Keratinocyte (primary cell): Measurements from ENCODE around the gene TEKTIP1. TPM values are rescaled to one million over a fixed set of nuclear protein-coding genes. Genes with fewer than 3 reads are reported as not detected.

ENCODE experiments used
- DNase-seq: peaks from one replicate; pipeline ENCODE4 v3.0.0-alpha.2; 2011; ENCODE audit warnings: low read depth, missing footprints, low spot score
- FAIRE-seq: peaks from 2 replicates; lab custom pipeline; 2011; peaks lifted over from hg19 to GRCh38; lab: Jason Lieb, UNC
- H2AFZ ChIP-seq: 2 replicates; pipeline ENCODE4 v1.6.0; 2012; ENCODE audit warnings: low read length, control low read depth, inconsistent platforms; ENCODE audit not compliant: control insufficient read depth
- H3K27ac ChIP-seq: 2 replicates; pipeline ENCODE4 v1.5.1; 2011; ENCODE audit warnings: low read length; ENCODE audit not compliant: control insufficient read depth, insufficient read depth
- H3K27me3 ChIP-seq: 3 replicates; pipeline ENCODE4 v1.6.0; 2011; ENCODE audit warnings: low read length; ENCODE audit not compliant: control insufficient read depth, insufficient read depth; ENCODE audit errors: extremely low read depth
- H3K36me3 ChIP-seq, 2 experiments: 2 replicates in 1 of 2; 3 replicates in 1 of 2; pipeline ENCODE4 v1.5.1; 2011; ENCODE audit warnings: low read length in 2 of 2, mild to moderate bottlenecking in 1 of 2; ENCODE audit not compliant: control insufficient read depth in 2 of 2, insufficient read depth in 2 of 2; ENCODE audit errors: extremely low read depth in 1 of 2
- H3K4me1 ChIP-seq: 3 replicates; pipeline ENCODE4 v1.5.1; 2011; ENCODE audit warnings: low read length; ENCODE audit not compliant: control insufficient read depth, insufficient read depth; ENCODE audit errors: extremely low read depth
- H3K4me2 ChIP-seq: 3 replicates; pipeline ENCODE4 v1.6.0; 2011; ENCODE audit warnings: low read depth, low read length; ENCODE audit not compliant: control insufficient read depth, insufficient read depth; ENCODE audit errors: extremely low read depth
- H3K4me3 ChIP-seq, 3 experiments: fragments of 200-600 bp in 1 of 3; sonication (generic) in 1 of 3; 2 replicates in 2 of 3; 3 replicates in 1 of 3; pipeline ENCODE4 v1.5.1; 2011 to 2016; ENCODE audit warnings: low read length in 3 of 3, mild to moderate bottlenecking in 3 of 3, control low read depth in 2 of 3, inconsistent platforms in 1 of 3, low read depth in 1 of 3, mixed read lengths in 1 of 3, mixed run types in 1 of 3, moderate library complexity in 1 of 3; ENCODE audit not compliant: control insufficient read depth in 2 of 3, insufficient read depth in 2 of 3; ENCODE audit errors: extremely low read depth in 1 of 3
- H3K79me2 ChIP-seq: 2 replicates; pipeline ENCODE4 v1.6.0; 2012; ENCODE audit warnings: low read length; ENCODE audit not compliant: control insufficient read depth, insufficient read depth
- H3K9ac ChIP-seq: 3 replicates; pipeline ENCODE4 v1.6.0; 2011; ENCODE audit warnings: low read length; ENCODE audit not compliant: control insufficient read depth, insufficient read depth; ENCODE audit errors: extremely low read depth
- H3K9me1 ChIP-seq: 3 replicates; pipeline ENCODE4 v1.6.0; 2011; ENCODE audit warnings: low read length; ENCODE audit not compliant: control insufficient read depth, insufficient read depth; ENCODE audit errors: extremely low read depth
- H3K9me3 ChIP-seq: 2 replicates; pipeline ENCODE4 v1.5.1; 2012; ENCODE audit warnings: low read depth, low read length; ENCODE audit not compliant: control insufficient read depth
- H4K20me1 ChIP-seq: 3 replicates; pipeline ENCODE4 v1.6.0; 2011; ENCODE audit warnings: low read length; ENCODE audit not compliant: control insufficient read depth, insufficient read depth; ENCODE audit errors: extremely low read depth
- EZH2 ChIP-seq: IDR thresholded peaks from one replicate; pipeline ENCODE4 v1.6.1; 2012; ENCODE audit warnings: inconsistent platforms, mild to moderate bottlenecking, low read length, moderate library complexity
- dilution Hi-C: fragments of 300-500 bp; cut with MboI; formaldehyde crosslinking; loops from one replicate; pipeline ENCODE4 v1.7.0; 2020; ENCODE audit warnings: low sequenced_read_pairs; ENCODE audit not compliant: extremely low pct_ligation_motif_present
- polyA minus RNA-seq, 3 experiments: library from RNA; depleted of rRNA, polyadenylated mRNA; stranded (reverse); fragments of >200 nt; gene quantifications; 1 replicate in 1 of 3; 2 replicates in 1 of 3; 3 replicates in 1 of 3; pipeline ENCODE4 v1.2.3, GENCODE V29; 2011
- polyA plus RNA-seq, 5 experiments: library from polyadenylated mRNA; depleted of rRNA in 3 of 5; stranded (reverse) in 3 of 5; stranded (forward) in 1 of 5; unstranded in 1 of 5; fragments of >200 nt; gene quantifications; 1 replicate in 1 of 5; 2 replicates in 3 of 5; 3 replicates in 1 of 5; pipeline versions ENCODE4 v1.2.1 to v1.2.3, GENCODE V29; 2011 to 2012; ENCODE audit warnings: missing spikeins in 2 of 5, low read depth in 1 of 5, low replicate concordance in 1 of 5
- TF ChIP-seq, protein P1 (sequence below), 3 experiments: IDR thresholded peaks in 1 of 3; conservative IDR thresholded peaks in 1 of 3; optimal IDR thresholded peaks in 1 of 3; 2 replicates in 2 of 3; 3 replicates in 1 of 3; pipeline versions ENCODE3 to v1.5.1; 2011; ENCODE audit warnings: low read length in 3 of 3, mild to moderate bottlenecking in 3 of 3, moderate library complexity in 2 of 3, control low read depth in 1 of 3, inconsistent platforms in 1 of 3; ENCODE audit not compliant: insufficient read depth in 2 of 3; ENCODE audit errors: extremely low read depth in 1 of 3

The TEKTIP1 gene
- not detected in 3 replicates for polyA plus RNA-seq
- not detected for polyA plus RNA-seq (2011; ENCODE audit: low read depth)
- not detected in 2 replicates for polyA plus RNA-seq (2011; cell fraction: cytosol; rRNA removed)
- polyA plus RNA-seq (2011; cell fraction: nucleus; rRNA removed) = not detected in 2 replicates
- 0.50 TPM in 1 of 2 replicates, not detected in the other for polyA plus RNA-seq (2012; ENCODE audit: low replicate concordance)
- not detected in 3 replicates for polyA minus RNA-seq
- not detected for polyA minus RNA-seq (2011; cell fraction: cytosol; rRNA and poly(A)+ RNA removed)
- polyA minus RNA-seq (2011; cell fraction: nucleus; rRNA and poly(A)+ RNA removed) = not detected in 2 replicates

DNA sequence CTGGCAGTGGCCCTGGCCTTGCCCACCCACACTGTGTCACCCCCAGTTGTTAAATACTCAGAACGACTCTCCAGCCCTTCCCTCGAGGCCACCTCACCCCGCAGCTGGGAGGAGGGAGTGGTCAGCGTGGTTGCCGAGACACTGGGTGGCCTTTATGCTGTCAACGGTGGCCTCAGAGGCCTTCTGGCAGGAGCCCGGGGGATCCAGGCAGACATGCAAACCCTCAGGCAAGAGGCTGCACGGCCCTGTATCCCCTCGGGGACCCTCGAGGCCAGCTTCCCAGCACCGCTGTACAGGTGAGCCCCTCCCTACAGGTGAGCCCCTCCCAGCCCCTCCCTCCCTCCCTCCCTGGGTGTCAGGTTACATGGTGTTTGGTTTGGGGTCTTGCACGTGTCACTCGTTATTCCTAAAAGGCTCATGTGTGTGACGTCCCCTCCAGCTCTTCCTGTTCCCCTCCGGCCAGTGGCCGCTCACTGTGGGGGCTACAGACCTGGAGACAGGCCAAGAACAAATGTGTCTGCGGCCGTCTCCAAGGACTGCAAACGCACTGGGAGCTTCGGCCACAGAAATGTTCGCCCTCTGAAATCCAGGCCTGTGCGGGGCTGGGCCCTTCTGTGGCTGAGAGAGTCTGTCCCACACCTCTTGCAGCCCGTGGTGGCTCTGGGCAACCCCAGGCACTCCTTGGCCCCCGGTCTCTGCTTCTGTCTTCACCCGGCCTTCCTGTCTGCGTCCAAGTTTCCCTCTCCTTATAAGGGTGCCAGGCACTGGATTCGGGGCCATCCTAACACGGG is at the start of gene TEKTIP1:
TSS of gene TEKTIP1 (plus strand) at position 210 of the 791 bp plus-strand sequence. CDS start at position 214, 4 bp downstream.
- H3K36me3 ChIP-seq = peaks cover 5 to 20% of the 10 kb centered on the region in 2 experiments
- no peak within 1 kb of the TSS for H3K4me2 ChIP-seq
- no peak for DNase-seq
- no peak within 1 kb of the TSS for H3K4me3 ChIP-seq
- dilution Hi-C loops = no loop called here
- no peak within 1 kb of the TSS for H2AFZ ChIP-seq
- TF ChIP-seq, protein P1, sequence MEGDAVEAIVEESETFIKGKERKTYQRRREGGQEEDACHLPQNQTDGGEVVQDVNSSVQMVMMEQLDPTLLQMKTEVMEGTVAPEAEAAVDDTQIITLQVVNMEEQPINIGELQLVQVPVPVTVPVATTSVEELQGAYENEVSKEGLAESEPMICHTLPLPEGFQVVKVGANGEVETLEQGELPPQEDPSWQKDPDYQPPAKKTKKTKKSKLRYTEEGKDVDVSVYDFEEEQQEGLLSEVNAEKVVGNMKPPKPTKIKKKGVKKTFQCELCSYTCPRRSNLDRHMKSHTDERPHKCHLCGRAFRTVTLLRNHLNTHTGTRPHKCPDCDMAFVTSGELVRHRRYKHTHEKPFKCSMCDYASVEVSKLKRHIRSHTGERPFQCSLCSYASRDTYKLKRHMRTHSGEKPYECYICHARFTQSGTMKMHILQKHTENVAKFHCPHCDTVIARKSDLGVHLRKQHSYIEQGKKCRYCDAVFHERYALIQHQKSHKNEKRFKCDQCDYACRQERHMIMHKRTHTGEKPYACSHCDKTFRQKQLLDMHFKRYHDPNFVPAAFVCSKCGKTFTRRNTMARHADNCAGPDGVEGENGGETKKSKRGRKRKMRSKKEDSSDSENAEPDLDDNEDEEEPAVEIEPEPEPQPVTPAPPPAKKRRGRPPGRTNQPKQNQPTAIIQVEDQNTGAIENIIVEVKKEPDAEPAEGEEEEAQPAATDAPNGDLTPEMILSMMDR (optimal IDR thresholded peaks at IDR 0.05 in 1 of 3, IDR thresholded peaks at IDR 0.05 in 1 of 3, conservative IDR thresholded peaks at IDR 0.05 in 1 of 3; ENCODE audit: extremely low read depth in 1 of 3, insufficient read depth in 2 of 3, low read length in 3 of 3) = no peak
- TF ChIP-seq EZH2 = no peak
- no peaks in the 10 kb centered on the region for H3K79me2 ChIP-seq
- H3K27me3 ChIP-seq = no peaks in the 10 kb centered on the region
- no peaks in the 10 kb centered on the region for H3K4me1 ChIP-seq
- H3K27ac ChIP-seq = no peak within 1 kb of the TSS
- H3K9me1 ChIP-seq = no peaks in the 10 kb centered on the region
- H3K9ac ChIP-seq = no peak within 1 kb of the TSS
- no peaks in the 10 kb centered on the region for H3K9me3 ChIP-seq
- no peaks in the 10 kb centered on the region for H4K20me1 ChIP-seq
- no peak for FAIRE-seq

DNA sequence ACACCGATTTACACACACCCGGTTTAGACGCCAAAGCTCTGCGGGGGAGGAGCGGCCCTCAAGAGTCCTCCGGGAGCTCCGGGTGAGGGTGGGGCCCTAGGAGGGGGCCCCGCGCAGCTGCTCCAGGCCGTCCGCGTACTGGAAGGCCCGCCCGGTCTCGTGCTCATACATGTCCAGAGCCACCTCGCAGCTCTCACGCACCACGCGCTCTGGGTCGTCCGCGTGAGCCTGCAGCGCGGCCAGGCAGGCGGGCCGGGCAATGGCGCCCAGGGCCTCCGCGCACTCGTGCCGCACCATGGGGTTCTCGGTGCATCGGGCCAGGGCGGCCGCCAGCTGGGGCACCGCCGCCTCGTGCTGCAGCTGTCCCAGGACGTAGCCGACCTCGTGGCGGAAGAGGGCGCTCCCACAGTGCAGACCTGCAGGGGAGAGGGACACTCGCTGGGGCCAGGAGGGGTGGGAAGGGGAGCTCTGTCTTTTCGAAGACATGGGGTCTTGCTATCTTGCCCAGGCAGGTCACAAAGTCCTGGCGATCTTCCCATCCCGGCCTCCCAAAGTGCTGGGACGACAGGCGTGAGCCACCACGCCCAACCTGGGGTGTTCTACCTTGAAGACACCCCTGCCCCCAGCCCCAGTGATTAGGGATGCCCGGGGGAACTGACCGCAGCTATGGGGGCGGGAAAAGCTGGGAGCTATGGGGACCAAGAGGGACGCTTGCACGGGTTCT is 47.4 kb upstream of the TEKTIP1 start:
- dilution Hi-C loops = no loop called here
- no peak overlapping the region for H3K9ac ChIP-seq
- H3K36me3 ChIP-seq = peaks cover 13 to 22% of the 10 kb centered on the region in 2 experiments

More for the DNA sequence above, 47.4 kb upstream of the TEKTIP1 start:
- peaks cover 2% of the 10 kb centered on the region for H3K9me1 ChIP-seq
- no peaks in the 10 kb centered on the region for H3K4me1 ChIP-seq
- FAIRE-seq = no peak
- no peak overlapping the region for H3K4me3 ChIP-seq
- TF ChIP-seq EZH2 = no peak
- TF ChIP-seq, protein P1 (optimal IDR thresholded peaks at IDR 0.05 in 1 of 3, IDR thresholded peaks at IDR 0.05 in 1 of 3, conservative IDR thresholded peaks at IDR 0.05 in 1 of 3; ENCODE audit: extremely low read depth in 1 of 3, insufficient read depth in 2 of 3, low read length in 3 of 3) = no peak
- H3K27me3 ChIP-seq = no peaks in the 10 kb centered on the region
- H2AFZ ChIP-seq = no peak overlapping the region
- peaks cover 2% of the 10 kb centered on the region for H4K20me1 ChIP-seq
- no peaks in the 10 kb centered on the region for H3K9me3 ChIP-seq
- no peaks in the 10 kb centered on the region for H3K79me2 ChIP-seq
- no peak for DNase-seq
- no peak overlapping the region for H3K27ac ChIP-seq
- H3K4me2 ChIP-seq = no peak overlapping the region
